H9 (cell line): ENCODE measurements around the gene SPDYE4. TPM values are rescaled to one million over a fixed set of nuclear protein-coding genes. Genes with fewer than 3 reads are reported as not detected.

Experiments
- DNase-seq: peaks from one replicate; pipeline ENCODE4 v3.0.0-alpha.2; 2017
- H2AFZ ChIP-seq: one replicate; pipeline ENCODE4 v1.6.1; 2013; ENCODE audit warnings: mild to moderate bottlenecking, low read length, control low read depth, moderate library complexity
- H2AK5ac ChIP-seq: 2 replicates; pipeline ENCODE4 v1.6.1; 2013; ENCODE audit warnings: low read length, control low read depth, mixed read lengths; ENCODE audit not compliant: insufficient read length
- H2BK120ac ChIP-seq: one replicate; pipeline ENCODE4 v1.6.1; 2013; ENCODE audit warnings: low read depth, mild to moderate bottlenecking, low read length, control low read depth, inconsistent platforms; ENCODE audit not compliant: poor library complexity, severe bottlenecking
- H2BK12ac ChIP-seq: 2 replicates; pipeline ENCODE4 v1.6.1; 2013; ENCODE audit warnings: low read length, control low read depth, mixed read lengths, low read depth; ENCODE audit not compliant: insufficient read length
- H2BK15ac ChIP-seq: 2 replicates; pipeline ENCODE4 v1.6.1; 2013; ENCODE audit warnings: low read depth, low read length, control low read depth
- H2BK20ac ChIP-seq: one replicate; pipeline ENCODE4 v1.6.1; 2013; ENCODE audit warnings: low read depth, mild to moderate bottlenecking, low read length, control low read depth, inconsistent platforms; ENCODE audit not compliant: poor library complexity, severe bottlenecking
- H2BK5ac ChIP-seq: 2 replicates; pipeline ENCODE4 v1.6.1; 2013; ENCODE audit warnings: low read length, control low read depth, mixed read lengths; ENCODE audit not compliant: insufficient read length
- H3K14ac ChIP-seq: 2 replicates; pipeline ENCODE4 v1.6.1; 2013; ENCODE audit warnings: low read length, control low read depth; ENCODE audit not compliant: insufficient read depth
- H3K18ac ChIP-seq: 2 replicates; pipeline ENCODE4 v1.6.1; 2013; ENCODE audit warnings: low read depth, mild to moderate bottlenecking, mixed read lengths, low read length, control low read depth; ENCODE audit not compliant: insufficient read length
- H3K23ac ChIP-seq: 2 replicates; pipeline ENCODE4 v1.6.1; 2013; ENCODE audit warnings: low read length, control low read depth, mixed read lengths, low read depth; ENCODE audit not compliant: insufficient read length
- H3K23me2 ChIP-seq: 2 replicates; pipeline ENCODE4 v1.6.1; 2013; ENCODE audit warnings: low read depth, mild to moderate bottlenecking, mixed read lengths, low read length, control low read depth; ENCODE audit not compliant: insufficient read length, poor library complexity, severe bottlenecking
- H3K27ac ChIP-seq: 2 replicates; pipeline ENCODE4 v1.5.1; 2013; ENCODE audit warnings: low read length, control low read depth, mixed read lengths, low read depth; ENCODE audit not compliant: insufficient read length
- H3K27me3 ChIP-seq: 2 replicates; pipeline ENCODE4 v1.6.1; 2013; ENCODE audit warnings: low read length, control low read depth, inconsistent platforms; ENCODE audit not compliant: insufficient read depth
- H3K4ac ChIP-seq: 2 replicates; pipeline ENCODE4 v1.6.1; 2013; ENCODE audit warnings: low read depth, mild to moderate bottlenecking, control low read depth, inconsistent platforms, low read length, moderate library complexity
- H3K4me1 ChIP-seq: 2 replicates; pipeline ENCODE4 v1.6.1; 2013; ENCODE audit warnings: low read length, control low read depth, inconsistent platforms; ENCODE audit not compliant: insufficient read depth
- H3K4me2 ChIP-seq: 2 replicates; pipeline ENCODE4 v1.6.1; 2013; ENCODE audit warnings: low read length, control low read depth, mixed read lengths; ENCODE audit not compliant: insufficient read length, insufficient read depth
- H3K56ac ChIP-seq: 2 replicates; pipeline ENCODE4 v1.6.1; 2013; ENCODE audit warnings: low read depth, mild to moderate bottlenecking, mixed read lengths, low read length, control low read depth; ENCODE audit not compliant: insufficient read length
- H3K79me1 ChIP-seq: 2 replicates; pipeline ENCODE4 v1.6.1; 2013; ENCODE audit warnings: low read depth, mild to moderate bottlenecking, moderate library complexity, low read length, control low read depth, inconsistent platforms; ENCODE audit not compliant: insufficient read depth, poor library complexity, severe bottlenecking
- H3K79me2 ChIP-seq: 2 replicates; pipeline ENCODE4 v1.6.1; 2013; ENCODE audit warnings: low read length, control low read depth, inconsistent platforms; ENCODE audit not compliant: insufficient read depth
- H3K9ac ChIP-seq: 2 replicates; pipeline ENCODE4 v1.6.1; 2013; ENCODE audit warnings: low read length, control low read depth, mixed read lengths; ENCODE audit not compliant: insufficient read length; ENCODE audit errors: extremely low read depth
- H3K9me3 ChIP-seq: one replicate; pipeline ENCODE4 v1.6.1; 2013; ENCODE audit warnings: low read depth, low read length, inconsistent platforms; ENCODE audit not compliant: control insufficient read depth
- H3T11ph ChIP-seq: one replicate; pipeline ENCODE4 v1.6.1; 2013; ENCODE audit warnings: mild to moderate bottlenecking, low read length, control low read depth, inconsistent platforms
- H4K20me1 ChIP-seq: one replicate; pipeline ENCODE4 v1.6.1; 2013; ENCODE audit not compliant: control insufficient read depth, insufficient read length, insufficient read depth
- H4K5ac ChIP-seq: 2 replicates; pipeline ENCODE4 v1.6.1; 2013; ENCODE audit warnings: low read depth, mild to moderate bottlenecking, mixed read lengths, low read length, control low read depth; ENCODE audit not compliant: insufficient read length
- H4K8ac ChIP-seq: replicated peaks from 2 replicates; pipeline ENCODE4 v1.6.1; 2013; ENCODE audit warnings: low read length, control low read depth, mixed read lengths, low read depth; ENCODE audit not compliant: insufficient read length
- H4K91ac ChIP-seq: 2 replicates; pipeline ENCODE4 v1.6.1; 2013; ENCODE audit warnings: low read depth, mild to moderate bottlenecking, moderate library complexity, mixed read lengths, low read length, control low read depth; ENCODE audit not compliant: insufficient read length
- H3K27ac Mint-ChIP-seq, 3 experiments: 2 replicates in 2 of 3; 3 replicates in 1 of 3; pipeline ENCODE4 v1.8.0; 2020 to 2021; ENCODE audit warnings: mixed read lengths in 3 of 3, mild to moderate bottlenecking in 1 of 3, moderate library complexity in 1 of 3
- H3K27me3 Mint-ChIP-seq: 2 replicates; pipeline ENCODE4 v1.8.0; 2021; ENCODE audit warnings: low read depth, mild to moderate bottlenecking, moderate library complexity, mixed read lengths
- H3K36me3 Mint-ChIP-seq, 3 experiments: 2 replicates in 2 of 3; 3 replicates in 1 of 3; pipeline ENCODE4 v1.8.0; 2020 to 2021; ENCODE audit warnings: low read depth in 3 of 3, mixed read lengths in 3 of 3; ENCODE audit not compliant: insufficient read depth in 1 of 3
- H3K4me1 Mint-ChIP-seq, 2 experiments: 2 replicates each; pipeline ENCODE4 v1.8.0; 2020; ENCODE audit warnings: mixed read lengths in 2 of 2
- H3K4me3 Mint-ChIP-seq, 2 experiments: 2 replicates in 1 of 2; 3 replicates in 1 of 2; pipeline ENCODE4 v1.8.0; 2020 to 2021; ENCODE audit warnings: mild to moderate bottlenecking in 2 of 2, mixed read lengths in 2 of 2, moderate library complexity in 1 of 2
- H3K9me3 Mint-ChIP-seq, 2 experiments: 2 replicates in 1 of 2; 3 replicates in 1 of 2; pipeline ENCODE4 v1.8.0; 2020; ENCODE audit warnings: mild to moderate bottlenecking in 2 of 2, mixed read lengths in 2 of 2, moderate library complexity in 1 of 2
- CTCF ChIP-seq: fragments of 200-600 bp; sonication (generic); conservative IDR thresholded peaks from 3 replicates; pipeline ENCODE4 v1.8.0; 2021; ENCODE audit warnings: antibody characterized with exemption, mild to moderate bottlenecking
- WGBS: extraction: QIAGEN DNeasy Blood & Tissue Kit; methylation state at CpG from one replicate; pipeline ENCODE4 v1.1.7; 2013; ENCODE audit warnings: missing lambda C conversion rate, low lambda C conversion rate, mixed read lengths; ENCODE audit not compliant: insufficient read length; ENCODE audit errors: extremely low coverage; 5-methylcytosine and 5-hydroxymethylcytosine counted together
- total RNA-seq: library from RNA; stranded (reverse); gene quantifications from 2 replicates; pipeline ENCODE4 v1.2.1, GENCODE V29; 2021

SPDYE4 gene
- total RNA-seq, 1 experiment from 2014 or later: not detected

GRCh38 chr17:8791248-8791909 is 33.0 kb upstream of the SPDYE4 start:
- no peak overlapping the region for H3K27ac ChIP-seq
- H4K91ac ChIP-seq: no peak overlapping the region
- H4K20me1 ChIP-seq: no peaks in the 10 kb centered on the region
- no peak overlapping the region for H4K5ac ChIP-seq
- no peak overlapping the region for H3K4me2 ChIP-seq
- no peak overlapping the region for H3K23ac ChIP-seq
- no peak overlapping the region for H3K27ac Mint-ChIP-seq
- H3K27me3 ChIP-seq: no peaks in the 10 kb centered on the region
- DNase-seq: peak; percentile 8
- no peak overlapping the region for H3K18ac ChIP-seq
- no peak overlapping the region for H3K9ac ChIP-seq
- no peaks in the 10 kb centered on the region for H3K23me2 ChIP-seq
- H2BK15ac ChIP-seq: no peak overlapping the region
- no peak overlapping the region for H3T11ph ChIP-seq
- no peak overlapping the region for H4K8ac ChIP-seq
- peaks cover 9 to 16% of the 10 kb centered on the region in 2 experiments for H3K9me3 Mint-ChIP-seq
- H3K4me3 Mint-ChIP-seq: no peak overlapping the region
- no peak overlapping the region for H3K56ac ChIP-seq
- H3K79me2 ChIP-seq: no peaks in the 10 kb centered on the region
- peaks cover 16 to 24% of the 10 kb centered on the region in 2 experiments for H3K4me1 Mint-ChIP-seq
- no peaks in the 10 kb centered on the region for H3K4me1 ChIP-seq
- H3K14ac ChIP-seq: no peak overlapping the region
- no peak overlapping the region for H2AFZ ChIP-seq
- peak; percentile 64 for TF ChIP-seq CTCF
- H2BK12ac ChIP-seq: no peak overlapping the region
- H2AK5ac ChIP-seq: no peak overlapping the region
- H3K36me3 Mint-ChIP-seq: peaks cover 2 to 10% (median 6%) of the 10 kb centered on the region in 3 experiments; a peak in 6 of 7 replicates
- H3K4ac ChIP-seq: no peak overlapping the region
- WGBS: no CpG with 5 or more reads among the region's 4 CpGs
- peaks cover 5% of the 10 kb centered on the region for H3K9me3 ChIP-seq
- no peaks in the 10 kb centered on the region; the same call in 1 of the 2 replicates for H3K27me3 Mint-ChIP-seq
- no peak overlapping the region for H2BK5ac ChIP-seq
- H2BK20ac ChIP-seq: no peak overlapping the region
- no peak overlapping the region for H2BK120ac ChIP-seq
- no peaks in the 10 kb centered on the region for H3K79me1 ChIP-seq
